Heart left ventricle (tissue), 16 donors: ENCODE data around the gene ADGRG6. TPM values are rescaled to one million over a fixed set of nuclear protein-coding genes. Genes with fewer than 3 reads are reported as not detected.

Experiments
- ATAC-seq, 4 donors: fragments of 200-7000 bp; cut with Tn5 transposase; one replicate each; pipeline ENCODE4 v1.9.1; 2020 to 2022; ENCODE audit warnings: moderate library complexity in 4 of 4, mild to moderate bottlenecking in 3 of 4, moderate number of reproducible peaks in 1 of 4
- DNase-seq, 5 donors: peaks; one replicate each; pipeline ENCODE4 v3.0.0-alpha.2; 2020
- H3K27ac ChIP-seq, 12 donors: fragments of 200-600 bp; sonication (generic) in 4 of 12; one replicate each; pipeline versions ENCODE4 v1.5.0 to v1.8.0; 2016 to 2022; ENCODE audit warnings: mild to moderate bottlenecking in 2 of 12
- H3K27me3 ChIP-seq, 9 donors: fragments of 200-600 bp; sonication (generic) in 2 of 9; one replicate each; pipeline versions ENCODE4 v1.5.1 to v1.8.0; 2016 to 2022; ENCODE audit warnings: mild to moderate bottlenecking in 3 of 9
- H3K36me3 ChIP-seq, 9 donors: fragments of 200-600 bp; sonication (generic) in 2 of 9; one replicate each; pipeline versions ENCODE4 v1.5.0 to v1.8.0; 2018 to 2022; ENCODE audit warnings: mild to moderate bottlenecking in 2 of 9
- H3K4me1 ChIP-seq, 12 donors: fragments of 200-600 bp; sonication (generic) in 4 of 12; one replicate each; pipeline versions ENCODE4 v1.5.0 to v1.8.0; 2016 to 2022; ENCODE audit warnings: mild to moderate bottlenecking in 3 of 12
- H3K4me3 ChIP-seq, 12 donors: fragments of 200-600 bp; sonication (generic) in 4 of 12; one replicate each; pipeline versions ENCODE4 v1.5.0 to v1.8.0; 2017 to 2022; ENCODE audit warnings: mild to moderate bottlenecking in 9 of 12, moderate library complexity in 4 of 12
- H3K9me3 ChIP-seq, 12 donors: fragments of 200-600 bp; sonication (generic) in 4 of 12; one replicate each; pipeline versions ENCODE4 v1.5.0 to v1.8.0; 2016 to 2022; ENCODE audit warnings: mild to moderate bottlenecking in 1 of 12
- CTCF ChIP-seq, 12 donors: fragments of 200-600 bp; sonication (generic) in 4 of 12; IDR thresholded peaks; one replicate each; pipeline versions ENCODE4 v1.5.0 to v1.8.0; 2018 to 2022; ENCODE audit warnings: antibody characterized with exemption in 12 of 12, mild to moderate bottlenecking in 5 of 12
- POLR2A ChIP-seq, 2 donors: fragments of 450-650 bp; IDR thresholded peaks; one replicate each; pipeline ENCODE4 v1.6.1; 2017; ENCODE audit warnings: antibody characterized with exemption in 2 of 2, mild to moderate bottlenecking in 2 of 2, moderate library complexity in 2 of 2
- WGBS, 4 donors: extraction: QIAGEN DNeasy Blood & Tissue Kit in 2 of 4; methylation state at CpG; one replicate each; pipeline versions ENCODE4 v1.1.5 to v1.1.7; 2013 to 2018; 5-methylcytosine and 5-hydroxymethylcytosine counted together
- intact Hi-C, 10 donors: fragments of 100-400 bp; cut with DNase I; formaldehyde crosslinking; loops; one replicate each; pipeline versions ENCODE4 v1.11.1 to v1.14.2; 2022
- polyA plus RNA-seq, 2 donors: library from polyadenylated mRNA; stranded (reverse); fragments of 200-250 nt; gene quantifications; one replicate each; pipeline ENCODE4 v1.2.3, GENCODE V29; 2013
- total RNA-seq, 9 donors: library from RNA; depleted of rRNA in 2 of 9; stranded (reverse); fragments of >200 nt in 2 of 9; fragmentation: NEBNext Ultra II Directional in 3 of 9; extraction: Animal tissue kit (Norgen Biotek cat#: 25700) in 3 of 9; gene quantifications; one replicate each; pipeline versions ENCODE4 v1.1.0 to v1.2.4, GENCODE V29; 2016 to 2023
- donor health status: ischemic (EF 13 %, LVEDD 7.1; RV severe dilation, severe dysfunction).
- donor health status: healthy with polysubstance abuse.
- donor health status: DM: no; HTN: yes; CAD: no.
- donor health status: DM: no; HTN: no; CAD: no.
- donor health status: ischemic (EF 25% LVEDD 6.9; RV normal size, moderate dysfunction).
- donor health status: ischemic (EF 25% LVEDD 5.7; RV mildly dilated, moderate dysfunction).
- donor health status: healthy.
- donor health status: DM: yes; HTN: yes; CAD: no.
- donor health status: ischemic (EF 35%, LVEDD 5.7; RV mildly dilated, moderate dysfunction).
- donor health status: nonischemic (EF 11% LVEDD 7.7; RV severe dilation, severe dysfunction).
- donor health status: DM: yes; HTN: yes; CAD: no.
- donor health status: PGD.
- donor health status: ischemic (EF 29% LVEDD 5.4; RV normal size, mild dysfunction).
- donor health status: nonischemic (EF 23%, LVEDD 6.1; RV moderate dilation, normal function).

Gene ADGRG6
- total and polyA plus RNA-seq, 11 donors, result 0.61 to 10.5 (median 2.0) TPM

- no peak overlapping the region for H3K4me3 ChIP-seq
- no peaks in the 10 kb centered on the region for H3K4me1 ChIP-seq
- no peak for DNase-seq
- no peaks in the 10 kb centered on the region for H3K36me3 ChIP-seq
- H3K9me3 ChIP-seq, result no peaks in the 10 kb centered on the region
- TF ChIP-seq CTCF (IDR thresholded peaks at IDR 0.05), result no peak
- TF ChIP-seq POLR2A (IDR thresholded peaks at IDR 0.05), result no peak
- H3K27ac ChIP-seq, result no peak overlapping the region
- intact Hi-C loops, result no loop called here
- no peak for ATAC-seq
- H3K27me3 ChIP-seq, result peaks cover 0 to 5% (median 0%) of the 10 kb centered on the region in 9 donors
- 90 to 92% (median 91%) methylated on average over 5 of the region's 5 CpGs for WGBS, 4 donors
Measured at GRCh38 chr6:142361345-142361744, 59.5 kb downstream of the ADGRG6 start.

GRCh38 chr6:142361779-142362750 is 60.3 kb downstream of the ADGRG6 start:
- Histone ChIP-seq H3K9me3 (no peaks in the 10 kb centered on the region), H3K36me3 (no peaks in the 10 kb centered on the region), H3K4me1 (peaks cover 0 to 1% (median 0%) of the 10 kb centered on the region in 12 donors), H3K27me3 (peaks cover 0 to 5% (median 0%) of the 10 kb centered on the region in 9 donors), H3K27ac (no peak overlapping the region), H3K4me3 (no peak overlapping the region)
- ATAC-seq (no peak), DNase-seq (no peak)
- 56 to 65% (median 59%) methylated on average over 8 of the region's 8 CpGs for WGBS, 4 donors
- intact Hi-C loops, result no loop called here
- no peak for TF ChIP-seq POLR2A (IDR thresholded peaks at IDR 0.05)
- TF ChIP-seq CTCF (IDR thresholded peaks at IDR 0.05), result no peak

GRCh38 chr6:142367061-142367460 is 65.3 kb downstream of the ADGRG6 start:
- peaks cover 0 to 5% (median 0%) of the 10 kb centered on the region in 12 donors for H3K4me1 ChIP-seq
- H3K27ac ChIP-seq, result no peak overlapping the region
- H3K4me3 ChIP-seq, result no peak overlapping the region
- 95 to 97% (median 96%) methylated on average over 3 of the region's 3 CpGs for WGBS, 4 donors
- no peak for DNase-seq
- intact Hi-C loops, result no loop called here
- H3K9me3 ChIP-seq, result no peaks in the 10 kb centered on the region
- no peak for ATAC-seq
- no peaks in the 10 kb centered on the region for H3K27me3 ChIP-seq
- no peaks in the 10 kb centered on the region for H3K36me3 ChIP-seq
- TF ChIP-seq CTCF (IDR thresholded peaks at IDR 0.05), result no peak
- no peak for TF ChIP-seq POLR2A (IDR thresholded peaks at IDR 0.05)

GRCh38 chr6:142367501-142368018 is 65.8 kb downstream of the ADGRG6 start:
- DNase-seq (peak in 1 of 5 donors; percentile 20), ATAC-seq (peak; percentile 41 to 63 (median 52))
- Histone ChIP-seq H3K36me3 (no peaks in the 10 kb centered on the region), H3K27me3 (no peaks in the 10 kb centered on the region), H3K9me3 (no peaks in the 10 kb centered on the region), H3K4me1 (peaks cover 0 to 5% (median 0%) of the 10 kb centered on the region in 12 donors), H3K27ac (no peak overlapping the region), H3K4me3 (no peak overlapping the region)
- no peak for TF ChIP-seq POLR2A (IDR thresholded peaks at IDR 0.05)
- no peak for TF ChIP-seq CTCF (IDR thresholded peaks at IDR 0.05)
- 36 to 43% (median 38%) methylated on average over 9 of the region's 9 CpGs for WGBS, 4 donors
- intact Hi-C loops, result no loop called here
